NCI-H1092 treated with DMSO at 0.1 percent for 48 hours (cell line): ENCODE results near the gene DISP3.

Experiments used
- DNase-seq: peaks from one replicate; lab custom pipeline; 2025; lab: John Stamatoyannopoulos, UW

Gene DISP3

GRCh38 chr1:11456965-11457364, 22.0 kb upstream of the DISP3 start:
- peak; percentile 30 for DNase-seq

- DNase-seq, result peak; percentile 68
Measured at GRCh38 chr1:11458811-11459275, 20.1 kb upstream of the DISP3 start.

GRCh38 chr1:11461531-11462137, 17.3 kb upstream of the DISP3 start:
- no peak for DNase-seq

- no peak for DNase-seq
Measured at GRCh38 chr1:11462224-11462923, 16.6 kb upstream of the DISP3 start.

- DNase-seq, result peak; percentile 21
Measured at GRCh38 chr1:11463177-11463576, 15.8 kb upstream of the DISP3 start.

GRCh38 chr1:11465307-11465706, 13.6 kb upstream of the DISP3 start:
- no peak for DNase-seq

- DNase-seq, result no peak
Measured at GRCh38 chr1:11466416-11466815, 12.5 kb upstream of the DISP3 start.

GRCh38 chr1:11468878-11469277, 10.1 kb upstream of the DISP3 start:
- no peak for DNase-seq

GRCh38 chr1:11470912-11471311, 8.0 kb upstream of the DISP3 start:
- DNase-seq, result no peak

GRCh38 chr1:11471473-11471872, 7.5 kb upstream of the DISP3 start:
- DNase-seq, result no peak

GRCh38 chr1:11472284-11472683, 6.7 kb upstream of the DISP3 start:
- no peak for DNase-seq

- DNase-seq, result no peak
Measured at GRCh38 chr1:11472741-11473140, 6.2 kb upstream of the DISP3 start.

GRCh38 chr1:11473491-11474034, 5.4 kb upstream of the DISP3 start:
- no peak for DNase-seq

GRCh38 chr1:11474826-11475225, 4.1 kb upstream of the DISP3 start:
- DNase-seq, result no peak

GRCh38 chr1:11475748-11476147, 3.2 kb upstream of the DISP3 start:
- DNase-seq, result no peak

GRCh38 chr1:11479375-11479979, 522 bp downstream of the DISP3 start:
- DNase-seq, result no peak

- no peak for DNase-seq
Measured at GRCh38 chr1:11481019-11481418, 2.1 kb downstream of the DISP3 start.

- DNase-seq, result no peak
Measured at GRCh38 chr1:11482198-11482597, 3.2 kb downstream of the DISP3 start.

- no peak for DNase-seq
Measured at GRCh38 chr1:11482701-11483479, 3.9 kb downstream of the DISP3 start.

GRCh38 chr1:11483581-11484320, 4.8 kb downstream of the DISP3 start:
- DNase-seq, result peak; percentile 68

GRCh38 chr1:11484321-11484655, 5.3 kb downstream of the DISP3 start:
- DNase-seq, result peak; percentile 68

GRCh38 chr1:11485191-11485590, 6.2 kb downstream of the DISP3 start:
- DNase-seq, result peak; percentile 61
